Spleen (tissue), 11 donors: ENCODE results near the gene MSANTD1. TPM values are rescaled to one million over a fixed set of nuclear protein-coding genes. Genes with fewer than 3 reads are reported as not detected.
A peak's percentile ranks its signal among the peaks of the same experiment; 100 is the strongest.

Experiments
- DNase-seq: peaks from one replicate; pipeline ENCODE4 v3.0.0-alpha.2; 2020
- H3K27ac ChIP-seq, 8 donors: fragments of 200-600 bp; sonication (generic) in 7 of 8; 1 replicate in 4 of 8; 2 replicates in 4 of 8; pipeline versions ENCODE4 v1.5.0 to v1.8.0; 2016 to 2021; ENCODE audit warnings: inconsistent platforms in 4 of 8, mild to moderate bottlenecking in 4 of 8, moderate library complexity in 1 of 8
- H3K27me3 ChIP-seq, 7 donors: fragments of 200-600 bp; sonication (generic) in 6 of 7; replicated peaks in 1 of 7; 1 replicate in 4 of 7; 2 replicates in 3 of 7; pipeline versions ENCODE4 v1.5.0 to v1.8.0; 2016 to 2021; ENCODE audit warnings: inconsistent platforms in 3 of 7, mild to moderate bottlenecking in 1 of 7
- H3K36me3 ChIP-seq, 6 donors: fragments of 200-600 bp; sonication (generic) in 5 of 6; 1 replicate in 4 of 6; 2 replicates in 2 of 6; pipeline versions ENCODE4 v1.5.0 to v1.8.0; 2016 to 2021; ENCODE audit warnings: inconsistent platforms in 2 of 6
- H3K4me1 ChIP-seq, 6 donors: fragments of 200-600 bp; sonication (generic) in 5 of 6; 1 replicate in 3 of 6; 2 replicates in 3 of 6; pipeline versions ENCODE4 v1.5.0 to v1.8.0; 2016 to 2021; ENCODE audit warnings: inconsistent platforms in 3 of 6
- H3K4me3 ChIP-seq, 8 donors: fragments of 200-600 bp; sonication (generic) in 7 of 8; 1 replicate in 4 of 8; 2 replicates in 4 of 8; pipeline versions ENCODE4 v1.5.0 to v1.8.0; 2016 to 2021; ENCODE audit warnings: inconsistent platforms in 4 of 8, mild to moderate bottlenecking in 4 of 8, moderate library complexity in 2 of 8
- H3K9me3 ChIP-seq, 8 donors: fragments of 200-600 bp; sonication (generic) in 7 of 8; 1 replicate in 4 of 8; 2 replicates in 4 of 8; pipeline versions ENCODE4 v1.5.0 to v1.8.0; 2016 to 2021; ENCODE audit warnings: inconsistent platforms in 4 of 8
- CTCF ChIP-seq, 11 experiments: fragments of 200-600 bp in 7 of 11; fragments of 450-650 bp in 4 of 11; sonication (generic) in 4 of 11; IDR thresholded peaks in 8 of 11; conservative IDR thresholded peaks in 3 of 11; 1 replicate in 7 of 11; 2 replicates in 4 of 11; pipeline versions ENCODE4 v1.4.0 to v1.8.0; 2016 to 2021; ENCODE audit warnings: antibody characterized with exemption in 11 of 11, inconsistent platforms in 4 of 11, mild to moderate bottlenecking in 1 of 11
- POLR2A ChIP-seq, 3 donors: fragments of 450-650 bp; IDR thresholded peaks; one replicate each; pipeline ENCODE4 v1.5.1; 2017; ENCODE audit warnings: antibody characterized with exemption in 3 of 3, mild to moderate bottlenecking in 1 of 3
- POLR2AphosphoS5 ChIP-seq, 3 donors: sonication (generic); formaldehyde crosslinking; IDR thresholded peaks; one replicate each; pipeline ENCODE4 v1.5.1; 2017; ENCODE audit warnings: antibody characterized with exemption in 3 of 3
- WGBS, 5 donors: extraction: QIAGEN DNeasy Blood & Tissue Kit in 3 of 5; methylation state at CpG; one replicate each; pipeline versions ENCODE4 v1.1.5 to v1.1.7; 2013 to 2018; 5-methylcytosine and 5-hydroxymethylcytosine counted together
- intact Hi-C: fragments of 100-400 bp; cut with DNase I; formaldehyde crosslinking; loops from one replicate; pipeline ENCODE4 v1.15.0; 2023; ENCODE audit warnings: low total_unique reads
- polyA plus RNA-seq, 3 donors: library from polyadenylated mRNA; stranded (reverse); fragments of 200-250 nt; gene quantifications; one replicate each; pipeline ENCODE4 v1.2.1, GENCODE V29; 2013
- total RNA-seq, 7 donors: library from RNA; depleted of rRNA in 3 of 7; stranded (reverse); fragments of >200 nt in 3 of 7; fragmentation: NEBNext Ultra II Directional in 4 of 7; extraction: Animal tissue kit (Norgen Biotek cat#: 25700) in 4 of 7; gene quantifications; one replicate each; pipeline versions ENCODE4 v1.1.0 to v1.2.1, GENCODE V29; 2016 to 2021
- donor health status: healthy with polysubstance abuse.
- donor health status: DM: no; HTN: no; CAD: no; lungs with moderate emphysema.
- donor health status: DM: no; HTN: no; CAD: no.
- donor health status: Bipolar disorder and iron deficiency.
- donor health status: healthy.
- donor health status: DM: no; HTN: no; CAD: no.
- donor health status: DM: yes; HTN: yes; CAD: no.

MSANTD1 gene
- total and polyA plus RNA-seq, 10 donors, result 0.41 to 2.8 (median 1.8) TPM

- DNase-seq, result no peak
- no peak for TF ChIP-seq POLR2A (IDR thresholded peaks at IDR 0.05)
- intact Hi-C loops, result no loop called here
- Histone ChIP-seq H3K4me1 (peaks cover 0 to 25% (median 2%) of the 10 kb centered on the region in 6 donors), H3K27ac (no peak overlapping the region), H3K27me3 (no peaks in the 10 kb centered on the region), H3K36me3 (peaks cover 7 to 100% (median 94%) of the 10 kb centered on the region in 6 donors), H3K9me3 (no peaks in the 10 kb centered on the region), H3K4me3 (no peak overlapping the region)
- 89 to 94% (median 91%) methylated on average over 8 of the region's 8 CpGs for WGBS, 5 donors
These were observed 28.3 kb upstream of the MSANTD1 start for GRCh38 chr4:3220476-3221183.

GRCh38 chr4:3221184-3221494, 27.8 kb upstream of the MSANTD1 start:
- Histone ChIP-seq H3K4me1 (peaks cover 0 to 29% (median 3%) of the 10 kb centered on the region in 6 donors), H3K27ac (no peak overlapping the region), H3K9me3 (no peaks in the 10 kb centered on the region), H3K4me3 (no peak overlapping the region), H3K36me3 (peaks cover 7 to 100% (median 89%) of the 10 kb centered on the region in 6 donors), H3K27me3 (no peaks in the 10 kb centered on the region)
- intact Hi-C loops, result no loop called here
- TF ChIP-seq POLR2AphosphoS5 (IDR thresholded peaks at IDR 0.05) (no peak), POLR2A (IDR thresholded peaks at IDR 0.05) (no peak), CTCF (IDR thresholded peaks at IDR 0.05 in 8 of 11, conservative IDR thresholded peaks at IDR 0.05 in 3 of 11) (no peak)
- no peak for DNase-seq
- 88 to 96% (median 92%) methylated on average over 8 of the region's 8 CpGs for WGBS, 5 donors

- 93 to 97% (median 95%) methylated on average over 12 of the region's 12 CpGs for WGBS, 5 donors
- Histone ChIP-seq H3K27me3 (no peaks in the 10 kb centered on the region), H3K4me3 (no peak overlapping the region), H3K27ac (no peak overlapping the region), H3K36me3 (peaks cover 7 to 100% (median 84%) of the 10 kb centered on the region in 6 donors), H3K9me3 (no peaks in the 10 kb centered on the region), H3K4me1 (peaks cover 0 to 37% (median 10%) of the 10 kb centered on the region in 6 donors)
- no peak for DNase-seq
- TF ChIP-seq POLR2A (IDR thresholded peaks at IDR 0.05), result no peak
- peak in 1 of 3 donors; percentile 13 for TF ChIP-seq POLR2AphosphoS5 (IDR thresholded peaks at IDR 0.05)
- intact Hi-C loops, result no loop called here
These were observed 27.0 kb upstream of the MSANTD1 start for GRCh38 chr4:3221996-3222395.

- intact Hi-C loops, result no loop called here
- 91 to 98% (median 96%) methylated on average over 11 of the region's 11 CpGs for WGBS, 5 donors
- TF ChIP-seq POLR2A (IDR thresholded peaks at IDR 0.05) (no peak), POLR2AphosphoS5 (IDR thresholded peaks at IDR 0.05) (no peak), CTCF (IDR thresholded peaks at IDR 0.05 in 8 of 11, conservative IDR thresholded peaks at IDR 0.05 in 3 of 11) (no peak)
- H3K27me3 ChIP-seq, result no peaks in the 10 kb centered on the region
- peaks cover 0 to 38% (median 10%) of the 10 kb centered on the region in 6 donors for H3K4me1 ChIP-seq
- peaks cover 7 to 96% (median 80%) of the 10 kb centered on the region in 6 donors for H3K36me3 ChIP-seq
- H3K27ac ChIP-seq, result peak overlapping the region in 4 of 8 donors; percentile 18 to 88 (median 80)
- H3K4me3 ChIP-seq, result no peak overlapping the region
- H3K9me3 ChIP-seq, result no peaks in the 10 kb centered on the region
- DNase-seq, result no peak
These were observed 25.6 kb upstream of the MSANTD1 start for GRCh38 chr4:3223346-3223745.

GRCh38 chr4:3223956-3224748, 24.8 kb upstream of the MSANTD1 start:
- Histone ChIP-seq H3K9me3 (no peaks in the 10 kb centered on the region), H3K27me3 (no peaks in the 10 kb centered on the region), H3K36me3 (peaks cover 7 to 96% (median 78%) of the 10 kb centered on the region in 6 donors), H3K4me3 (no peak overlapping the region), H3K4me1 (peaks cover 0 to 38% (median 10%) of the 10 kb centered on the region in 6 donors), H3K27ac (peak overlapping the region in 6 of 8 donors; percentile 8 to 88 (median 79))
- intact Hi-C loops, result no loop called here
- DNase-seq, result no peak
- WGBS, 5 donors, result 88 to 91% (median 91%) methylated on average over 13 of the region's 13 CpGs
- TF ChIP-seq CTCF (IDR thresholded peaks at IDR 0.05 in 8 of 11, conservative IDR thresholded peaks at IDR 0.05 in 3 of 11) (no peak), POLR2AphosphoS5 (IDR thresholded peaks at IDR 0.05) (peak in 1 of 3 donors; percentile 50)
